Left lung (tissue), 10 donors: ENCODE data around the gene CRKL. TPM values are rescaled to one million over a fixed set of nuclear protein-coding genes. Genes with fewer than 3 reads are reported as not detected.
"Not testable (repeated sequence)": the region's sequence is repeated elsewhere in the genome, so short reads cannot be mapped to it uniquely, and the experiment has no call there.

ENCODE experiments used
- ATAC-seq: fragments of 200-7000 bp; cut with Tn5 transposase; one replicate; pipeline ENCODE4 v1.9.1; 2020; ENCODE audit warnings: moderate library complexity
- DNase-seq, 4 donors: peaks; one replicate each; pipeline ENCODE4 v3.0.0-alpha.2; 2013 to 2020
- H3K27ac ChIP-seq, 2 donors: fragments of 200-600 bp; sonication (generic) in 1 of 2; one replicate each; pipeline versions ENCODE4 v1.5.0 to v1.8.0; 2020 to 2021
- H3K27me3 ChIP-seq, 2 donors: fragments of 200-600 bp; sonication (generic) in 1 of 2; one replicate each; pipeline versions ENCODE4 v1.5.0 to v1.8.0; 2020 to 2021
- H3K36me3 ChIP-seq, 2 donors: fragments of 200-600 bp; sonication (generic) in 1 of 2; one replicate each; pipeline versions ENCODE4 v1.5.0 to v1.8.0; 2020 to 2021
- H3K4me1 ChIP-seq, 2 donors: fragments of 200-600 bp; one replicate each; pipeline ENCODE4 v1.8.0; 2021
- H3K4me3 ChIP-seq, 2 donors: fragments of 200-600 bp; sonication (generic) in 1 of 2; one replicate each; pipeline versions ENCODE4 v1.5.0 to v1.8.0; 2020 to 2021; ENCODE audit warnings: mild to moderate bottlenecking in 1 of 2
- H3K9me3 ChIP-seq, 2 donors: fragments of 200-600 bp; sonication (generic) in 1 of 2; one replicate each; pipeline versions ENCODE4 v1.5.0 to v1.8.0; 2020 to 2021
- intact Hi-C, 2 donors: fragments of 100-400 bp; cut with DNase I; formaldehyde crosslinking; loops; one replicate each; pipeline versions ENCODE4 v1.11.2 to v1.14.2; 2022
- polyA plus RNA-seq, 6 donors: library from polyadenylated mRNA; unstranded; fragments of 120-200 nt; gene quantifications; one replicate each; pipeline ENCODE4 v1.2.1, GENCODE V29; 2013; ENCODE audit not compliant: insufficient read length in 6 of 6
- total RNA-seq, 2 donors: library from RNA; stranded (reverse); fragmentation: NEBNext Ultra II Directional; extraction: Animal tissue kit (Norgen Biotek cat#: 25700); gene quantifications; one replicate each; pipeline ENCODE4 v1.2.1, GENCODE V29; 2021
- TF ChIP-seq, protein P1 (sequence below), 2 donors: fragments of 200-600 bp; sonication (generic) in 1 of 2; IDR thresholded peaks; one replicate each; pipeline versions ENCODE4 v1.5.0 to v1.8.0; 2021; ENCODE audit warnings: antibody characterized with exemption in 2 of 2
- donor health status: DM: no; HTN: yes; CAD: no.
- donor health status: DM: no; HTN: no; CAD: no.

Gene CRKL
- total and polyA plus RNA-seq, 8 donors = 56.7 to 67.4 (median 64.8) TPM

DNA sequence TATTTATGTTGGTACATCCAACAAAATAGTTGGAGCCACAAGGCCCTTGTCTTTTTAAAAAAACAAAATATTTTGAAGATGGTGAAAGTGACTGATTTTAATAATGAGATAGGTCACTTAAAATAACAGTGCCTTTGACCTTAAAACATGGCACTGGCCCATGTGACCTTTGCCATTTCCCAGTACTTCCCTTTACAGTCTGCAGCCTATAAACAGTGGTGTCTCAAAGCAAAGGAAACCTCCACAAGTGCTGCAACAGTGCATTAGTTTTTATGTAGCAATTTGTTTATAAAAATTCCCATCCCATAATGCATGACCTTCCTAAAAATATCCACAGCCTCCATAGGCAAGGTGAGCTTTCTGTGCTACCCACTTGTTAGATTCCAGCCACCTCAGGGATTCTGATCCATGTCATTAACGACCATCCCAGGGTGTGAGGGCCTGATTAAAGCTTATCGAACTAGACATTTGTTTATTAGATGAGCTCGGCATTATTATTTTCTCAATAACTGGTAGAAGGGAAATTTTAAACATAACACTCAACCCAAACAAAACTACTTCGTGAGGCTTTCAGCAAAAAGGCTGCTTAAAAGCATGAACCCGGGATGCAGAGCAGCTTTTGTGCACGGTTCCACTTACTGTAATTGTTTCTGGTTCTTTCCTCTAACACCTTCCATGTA lies 28.0 kb upstream of the CRKL start:
- ATAC-seq (no peak), DNase-seq (no peak)
- Histone ChIP-seq H3K36me3 (peaks cover 0 to 61% of the 10 kb centered on the region in 2 donors), H3K4me1 (peaks cover 8 to 11% of the 10 kb centered on the region in 2 donors), H3K27ac (no peak overlapping the region), H3K9me3 (no peaks in the 10 kb centered on the region), H3K27me3 (no peaks in the 10 kb centered on the region), H3K4me3 (no peak overlapping the region)
- intact Hi-C loops = no loop called here
- TF ChIP-seq, protein P1, sequence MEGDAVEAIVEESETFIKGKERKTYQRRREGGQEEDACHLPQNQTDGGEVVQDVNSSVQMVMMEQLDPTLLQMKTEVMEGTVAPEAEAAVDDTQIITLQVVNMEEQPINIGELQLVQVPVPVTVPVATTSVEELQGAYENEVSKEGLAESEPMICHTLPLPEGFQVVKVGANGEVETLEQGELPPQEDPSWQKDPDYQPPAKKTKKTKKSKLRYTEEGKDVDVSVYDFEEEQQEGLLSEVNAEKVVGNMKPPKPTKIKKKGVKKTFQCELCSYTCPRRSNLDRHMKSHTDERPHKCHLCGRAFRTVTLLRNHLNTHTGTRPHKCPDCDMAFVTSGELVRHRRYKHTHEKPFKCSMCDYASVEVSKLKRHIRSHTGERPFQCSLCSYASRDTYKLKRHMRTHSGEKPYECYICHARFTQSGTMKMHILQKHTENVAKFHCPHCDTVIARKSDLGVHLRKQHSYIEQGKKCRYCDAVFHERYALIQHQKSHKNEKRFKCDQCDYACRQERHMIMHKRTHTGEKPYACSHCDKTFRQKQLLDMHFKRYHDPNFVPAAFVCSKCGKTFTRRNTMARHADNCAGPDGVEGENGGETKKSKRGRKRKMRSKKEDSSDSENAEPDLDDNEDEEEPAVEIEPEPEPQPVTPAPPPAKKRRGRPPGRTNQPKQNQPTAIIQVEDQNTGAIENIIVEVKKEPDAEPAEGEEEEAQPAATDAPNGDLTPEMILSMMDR (IDR thresholded peaks at IDR 0.05) = no peak

GRCh38 chr22:20889904-20890540 lies 27.2 kb upstream of the CRKL start:
- ATAC-seq (no peak), DNase-seq (no peak)
- peaks cover 8 to 11% of the 10 kb centered on the region in 2 donors for H3K4me1 ChIP-seq
- intact Hi-C loops = no loop called here
- TF ChIP-seq, protein P1 (IDR thresholded peaks at IDR 0.05) = no peak
- H3K27ac ChIP-seq = no peak overlapping the region
- peaks cover 0 to 52% of the 10 kb centered on the region in 2 donors for H3K36me3 ChIP-seq
- H3K27me3 ChIP-seq = no peaks in the 10 kb centered on the region
- H3K9me3 ChIP-seq = no peaks in the 10 kb centered on the region
- no peak overlapping the region for H3K4me3 ChIP-seq

DNA sequence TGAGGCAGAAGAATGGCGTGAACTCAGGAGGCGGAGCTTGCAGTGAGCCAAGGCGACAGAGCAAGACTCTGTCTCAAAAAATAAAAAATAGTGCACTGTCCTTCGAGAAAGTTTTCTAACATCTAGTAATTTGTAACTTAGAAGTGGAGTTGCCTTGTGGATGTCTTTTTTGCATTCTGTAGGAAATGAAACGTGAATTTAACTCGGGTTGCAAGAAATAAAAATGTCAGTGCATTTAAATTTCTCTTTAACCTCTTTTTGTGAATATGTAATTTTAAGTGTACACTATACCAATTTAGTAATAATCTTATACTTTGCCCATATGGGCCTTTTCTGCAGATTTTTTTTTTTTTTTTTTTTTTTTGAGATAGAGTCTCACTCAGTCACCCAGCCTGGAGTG lies 26.2 kb upstream of the CRKL start:
- intact Hi-C loops = no loop called here
- Histone ChIP-seq H3K36me3 (peaks cover 0 to 46% of the 10 kb centered on the region in 2 donors), H3K9me3 (no peaks in the 10 kb centered on the region), H3K27me3 (no peaks in the 10 kb centered on the region), H3K4me3 (no peak overlapping the region), H3K27ac (no peak overlapping the region), H3K4me1 (peaks cover 2 to 3% of the 10 kb centered on the region in 2 donors)
- DNase-seq = no peak
- TF ChIP-seq, protein P1 (IDR thresholded peaks at IDR 0.05) = no peak
- no peak for ATAC-seq

DNA sequence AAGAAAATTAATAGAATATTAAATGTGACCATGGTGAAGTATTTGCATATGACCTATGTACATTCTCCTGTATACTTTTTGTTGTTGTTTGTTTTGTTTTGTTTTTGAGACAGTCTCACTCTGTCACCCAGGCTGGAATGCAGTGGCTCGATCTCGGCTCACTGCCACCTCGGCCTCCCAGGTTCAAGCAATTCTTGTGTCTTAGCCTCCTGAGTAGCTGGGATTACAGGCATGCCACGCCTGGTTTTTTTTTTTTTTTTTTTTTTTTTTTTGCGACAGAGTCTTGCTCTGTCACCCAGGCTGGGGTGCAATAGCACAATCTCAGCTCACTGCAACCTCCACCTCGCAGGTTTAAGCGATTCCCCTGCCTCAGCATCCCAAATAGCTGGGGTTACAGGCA lies 19.5 kb upstream of the CRKL start:
- DNase-seq, ATAC-seq, H3K36me3 ChIP-seq, H3K27ac ChIP-seq, H3K9me3 ChIP-seq, H3K4me3 ChIP-seq, intact Hi-C loops, H3K27me3 ChIP-seq, H3K4me1 ChIP-seq: not testable (repeated sequence)

GRCh38 chr22:20899827-20900423 lies 17.3 kb upstream of the CRKL start:
- intact Hi-C loops = no loop called here
- TF ChIP-seq, protein P1 (IDR thresholded peaks at IDR 0.05) = no peak
- no peak overlapping the region for H3K27ac ChIP-seq
- no peak overlapping the region for H3K4me3 ChIP-seq
- H3K27me3 ChIP-seq = no peaks in the 10 kb centered on the region
- H3K36me3 ChIP-seq = no peaks in the 10 kb centered on the region
- DNase-seq (no peak), ATAC-seq (no peak)
- H3K4me1 ChIP-seq = peaks cover 0 to 12% of the 10 kb centered on the region in 2 donors
- H3K9me3 ChIP-seq = no peaks in the 10 kb centered on the region

DNA sequence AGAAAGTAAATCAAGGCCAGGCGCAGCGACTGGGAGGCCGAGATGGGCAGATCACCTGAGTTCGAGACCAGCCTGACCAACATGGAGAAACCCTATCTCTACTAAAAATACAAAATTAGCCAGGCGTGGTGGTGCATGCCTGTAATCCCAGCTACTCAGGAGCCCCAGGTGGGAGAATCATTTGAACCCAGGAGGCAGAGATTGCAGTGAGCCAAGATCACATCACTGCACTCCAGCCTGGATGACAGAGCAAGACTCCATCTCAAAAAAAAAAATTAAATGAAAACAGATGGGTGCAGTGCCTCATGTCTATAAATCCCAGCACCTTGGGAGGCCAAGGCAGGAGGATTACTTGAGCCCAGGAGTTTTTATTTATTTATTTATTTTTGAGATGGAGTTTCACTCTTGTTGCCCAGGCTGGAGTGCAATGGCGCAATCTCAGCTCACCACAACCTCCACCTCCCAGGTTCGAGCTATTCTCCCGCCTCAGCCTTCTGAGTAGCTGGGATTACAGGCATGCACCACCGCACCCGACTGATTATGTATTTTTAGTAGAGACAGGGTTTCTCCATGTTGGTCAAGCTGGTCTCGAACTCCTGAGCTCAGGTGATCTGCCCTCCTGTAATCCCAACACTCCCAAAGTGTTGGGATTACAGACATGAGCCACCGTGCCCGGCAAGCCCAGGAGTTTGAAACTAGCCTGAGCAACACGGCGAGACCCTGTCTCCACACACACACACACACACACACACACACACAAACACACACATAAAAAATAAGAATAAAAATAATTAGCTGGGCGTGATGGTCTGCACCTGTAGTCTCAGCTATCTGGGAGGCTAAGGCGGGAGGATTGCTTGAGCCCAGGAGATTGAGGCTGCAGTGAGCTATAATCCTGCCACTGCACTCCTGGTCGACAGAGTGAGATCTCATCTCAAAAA lies 15.8 kb upstream of the CRKL start:
- H3K27me3 ChIP-seq, ATAC-seq, H3K9me3 ChIP-seq, intact Hi-C loops, DNase-seq, H3K27ac ChIP-seq, H3K4me3 ChIP-seq, H3K36me3 ChIP-seq: not testable (repeated sequence)
- peaks cover 0 to 17% of the 10 kb centered on the region in 2 donors for H3K4me1 ChIP-seq
